Glomerular visceral epithelial cell (primary cell): ENCODE measurements around the gene TBC1D7.

Experiments
- DNase-seq: peaks from one replicate; pipeline ENCODE4 v3.0.0-alpha.2; 2016; ENCODE audit errors: extremely low spot score

TBC1D7 gene

DNA sequence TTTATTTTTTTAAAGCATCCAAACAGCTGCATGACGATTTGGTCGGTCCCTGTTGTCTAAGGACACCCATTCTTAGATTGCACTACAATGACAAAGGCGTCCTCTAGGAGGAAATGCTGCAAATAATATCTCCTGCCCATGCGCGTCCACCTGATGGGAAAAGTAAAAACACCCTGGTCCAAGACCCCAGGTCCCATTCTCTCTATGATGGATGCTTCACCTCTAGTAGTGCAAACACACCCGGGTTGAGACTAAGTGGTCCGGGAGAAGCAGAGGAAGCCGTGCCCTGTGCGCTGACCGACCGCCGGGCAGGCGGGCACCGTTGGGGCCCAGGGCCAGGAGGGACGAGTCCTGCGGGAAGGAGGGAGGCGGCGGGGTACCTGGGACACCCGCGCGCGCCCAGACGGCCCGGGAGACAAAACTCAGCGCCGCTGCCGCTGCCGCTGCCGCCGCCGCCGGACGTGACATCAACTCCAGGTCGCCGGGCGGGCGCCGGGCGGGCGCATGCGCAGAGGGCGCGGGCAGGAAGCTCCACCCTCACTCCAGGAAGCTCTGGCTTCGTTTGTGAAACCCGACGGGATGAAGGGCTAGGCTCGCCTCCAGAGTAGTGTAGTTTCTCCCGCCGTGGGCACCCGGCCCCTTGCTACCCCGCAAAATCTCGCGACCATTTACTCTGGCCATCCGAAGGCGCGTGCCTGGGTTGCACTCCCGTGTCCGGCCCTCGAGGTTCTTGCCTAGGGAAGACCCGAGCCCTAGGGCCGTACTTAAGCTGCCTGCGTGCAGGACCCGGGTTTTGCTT lies at the start of gene TBC1D7:
Gene TBC1D7, minus strand, starts transcription at position 462 of the 799 bp plus-strand sequence. CDS start 1,639 bp downstream, outside the sequence.
- peak; percentile 96 for DNase-seq

DNA sequence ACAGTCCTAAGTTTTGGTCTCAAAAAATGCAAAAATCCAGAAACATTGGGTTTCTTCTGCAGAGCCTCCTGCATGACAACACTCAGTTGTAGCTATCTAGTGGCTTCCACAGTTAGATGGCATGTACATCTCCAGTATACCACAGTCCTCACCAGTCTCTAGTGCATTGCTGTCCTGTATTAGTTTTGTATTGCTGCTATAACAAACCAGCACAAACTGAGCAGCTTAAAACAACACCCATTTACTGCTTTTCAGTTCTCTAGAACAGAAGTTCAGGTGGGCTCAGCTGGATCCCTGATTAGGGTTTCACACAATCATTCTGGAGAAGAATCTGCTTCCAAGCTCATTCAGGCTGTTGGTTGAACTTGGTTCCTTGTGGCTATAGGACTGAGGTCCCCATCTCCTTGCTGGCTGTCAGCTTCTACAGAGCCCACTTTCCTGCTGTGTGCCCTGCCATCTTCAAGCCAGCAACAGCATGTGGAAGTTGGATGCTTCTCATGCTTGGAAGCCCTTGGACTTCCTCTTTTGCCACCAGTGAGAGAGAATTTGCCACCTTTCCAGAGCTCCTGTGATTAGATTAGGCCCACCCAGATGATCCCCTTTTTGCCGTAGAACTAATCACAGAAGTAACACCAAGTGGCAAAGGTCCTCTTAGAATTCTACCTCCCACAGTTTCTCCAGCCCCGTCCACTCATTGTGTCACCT lies 48.9 kb upstream of the TBC1D7 start:
- no peak for DNase-seq

DNA sequence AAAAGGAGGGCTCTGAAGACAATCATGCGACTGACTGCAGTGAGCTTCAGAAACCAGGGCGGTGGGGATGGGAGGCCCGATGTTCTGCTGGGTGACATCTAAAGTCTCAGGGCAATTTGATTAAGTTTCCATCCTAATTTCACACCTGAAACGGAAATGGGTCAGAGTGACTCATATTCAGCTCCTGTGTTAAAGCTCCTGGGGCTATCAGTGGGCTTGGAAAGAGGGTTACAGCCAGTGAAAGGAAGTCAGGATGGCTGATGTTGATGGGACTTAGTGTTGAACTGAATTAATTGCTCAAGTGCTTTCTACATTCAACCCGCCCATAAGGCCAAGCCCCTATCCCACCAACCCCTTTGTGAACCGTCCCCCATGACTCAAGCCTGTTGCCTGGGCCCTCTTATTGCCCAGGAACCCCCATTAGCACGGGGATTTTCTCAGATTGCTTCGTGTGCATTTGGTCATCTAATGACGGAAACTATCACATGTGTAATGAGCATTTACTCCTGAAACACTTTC lies 47.1 kb upstream of the TBC1D7 start:
- no peak for DNase-seq

DNA sequence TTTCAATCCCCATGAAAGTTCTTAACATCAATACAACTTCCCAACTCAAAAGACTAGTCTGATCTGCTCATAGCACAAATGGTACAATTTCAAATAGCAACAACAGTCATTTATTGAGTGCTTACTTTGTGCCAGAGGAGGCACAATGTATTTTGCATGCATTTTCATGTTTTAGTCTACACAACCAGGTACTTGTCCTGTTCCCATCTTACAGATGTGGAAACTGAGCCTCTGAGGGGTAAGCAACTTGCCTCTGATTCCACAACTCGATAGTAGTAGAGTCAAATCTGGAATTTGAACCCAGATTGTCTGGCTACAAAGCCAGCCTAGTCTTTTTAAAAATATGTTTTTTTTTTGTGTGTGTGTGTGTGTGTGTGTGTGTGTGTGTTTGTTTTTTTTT lies 45.6 kb upstream of the TBC1D7 start:
- no peak for DNase-seq

DNA sequence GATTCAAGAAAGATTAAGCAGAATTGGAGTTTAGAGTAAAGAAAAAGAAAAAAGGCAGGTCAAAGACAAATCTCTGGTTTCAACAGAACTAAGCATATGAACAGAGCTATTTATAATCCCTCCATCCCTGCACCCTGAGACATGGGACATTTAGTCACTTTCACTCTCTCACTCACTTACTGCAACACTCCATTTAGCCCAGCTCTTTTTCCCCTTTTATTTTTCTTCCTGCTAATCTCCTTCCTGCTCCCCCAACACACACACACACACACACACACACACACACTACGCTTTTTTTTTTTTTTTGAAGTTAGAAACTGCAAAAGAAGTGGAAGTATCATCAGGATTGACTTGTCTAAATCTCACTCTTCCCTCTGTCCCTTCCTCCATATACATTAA lies 45.1 kb upstream of the TBC1D7 start:
- DNase-seq, result no peak

DNA sequence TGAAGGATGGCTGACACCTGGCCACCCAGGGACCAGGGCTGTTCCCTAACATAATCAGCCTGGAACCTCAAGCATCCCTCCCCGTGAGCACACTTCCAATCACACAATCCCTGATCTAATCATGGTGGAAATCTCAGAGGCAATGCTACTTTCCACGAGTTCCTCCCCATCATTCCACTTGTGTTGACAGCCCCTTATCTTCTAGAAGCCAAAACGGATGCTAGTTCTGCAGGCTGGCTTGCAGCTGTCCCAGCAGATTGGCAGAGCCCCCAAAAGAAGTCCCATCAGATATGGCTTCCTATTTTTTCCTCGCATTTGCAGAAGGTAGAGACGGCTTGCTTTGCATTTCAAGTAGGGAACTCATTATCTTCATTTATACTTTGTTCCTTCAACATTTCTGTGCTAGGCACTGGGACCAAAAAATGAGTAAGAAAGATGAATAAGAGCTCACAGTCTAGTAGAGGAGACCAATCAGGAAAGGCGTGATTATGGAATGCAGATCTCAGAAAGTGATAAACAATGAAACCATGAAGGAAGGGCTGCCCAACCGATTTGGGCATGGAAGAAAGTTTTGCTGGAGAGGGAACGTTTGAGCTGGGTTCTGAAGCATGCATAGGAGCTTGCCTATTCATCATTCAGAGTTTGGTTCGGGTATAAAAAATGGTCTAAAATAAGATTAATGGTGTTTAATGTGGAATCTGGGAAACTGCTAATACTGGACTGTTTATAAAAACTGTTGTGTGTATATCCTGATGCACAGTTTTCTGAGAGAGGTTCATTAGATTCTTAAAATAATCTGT lies 44.6 kb upstream of the TBC1D7 start:
- DNase-seq, result no peak

DNA sequence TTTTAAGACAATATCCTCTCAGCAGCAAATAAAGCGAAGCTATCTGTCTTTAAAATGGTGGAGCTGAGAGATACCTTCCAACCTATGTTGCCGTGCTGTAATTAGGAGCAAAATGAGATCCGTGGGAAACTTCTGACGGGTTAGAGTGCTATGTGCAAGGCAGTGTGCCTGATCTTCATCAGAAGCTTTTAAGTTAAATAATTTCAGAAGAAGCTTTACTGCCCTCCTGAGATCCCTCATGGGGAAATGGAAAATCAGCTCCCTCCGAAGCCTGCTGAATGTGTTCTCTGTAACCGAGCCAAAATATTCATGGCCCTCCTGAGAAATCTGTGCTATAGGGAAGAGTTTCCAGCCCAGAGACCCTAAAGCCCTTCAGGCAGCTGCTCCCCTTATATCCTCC lies 43.7 kb upstream of the TBC1D7 start:
- no peak for DNase-seq

DNA sequence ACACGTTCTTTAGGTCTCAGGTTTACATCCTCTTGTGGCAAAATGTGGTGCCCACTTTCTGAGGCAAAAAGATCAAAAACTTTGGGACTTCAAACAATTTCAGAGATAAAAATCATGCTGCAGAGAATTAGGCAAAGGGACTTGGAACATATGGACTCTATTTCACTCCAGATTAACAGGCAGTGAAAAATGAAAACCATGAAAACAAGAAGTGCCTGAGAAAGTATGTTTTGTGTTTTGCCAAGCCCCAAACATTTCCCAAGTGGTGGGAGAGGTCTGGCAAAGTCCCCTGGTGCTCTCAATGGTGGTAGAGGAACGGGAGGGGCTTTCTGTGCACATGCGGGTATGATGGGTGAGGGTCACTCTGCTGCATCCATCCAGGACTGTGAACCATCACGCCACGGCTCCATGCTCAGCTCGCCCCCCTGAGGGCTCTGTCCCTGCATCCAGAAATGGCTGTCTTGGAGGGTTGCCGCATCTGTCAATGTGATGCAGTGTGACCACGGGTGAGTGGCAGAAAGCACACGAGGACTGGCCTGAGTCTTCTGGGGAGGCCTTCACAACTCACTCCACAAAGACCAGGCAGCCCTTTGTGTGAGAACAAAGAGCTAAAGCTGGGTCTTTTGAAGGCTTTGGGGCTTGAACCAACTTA lies 43.2 kb upstream of the TBC1D7 start:
- no peak for DNase-seq

DNA sequence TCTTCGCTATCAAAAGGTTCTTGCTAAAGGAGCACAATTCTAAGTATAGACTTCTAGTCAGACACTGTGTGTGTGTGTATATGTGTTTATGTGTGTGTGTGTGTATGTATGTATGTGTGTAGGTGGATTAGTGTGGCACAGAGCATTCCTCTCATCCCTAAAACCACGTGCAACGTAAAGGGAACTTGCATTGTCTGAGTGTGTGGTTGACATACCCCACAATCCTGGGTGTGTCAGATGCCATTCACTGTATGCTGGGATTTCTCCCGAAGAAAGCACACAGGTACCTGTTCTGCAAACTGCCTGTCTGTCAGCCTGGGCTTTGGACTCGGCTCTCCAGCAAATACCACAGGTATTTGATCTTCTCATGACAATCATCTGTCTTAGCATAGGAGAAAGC lies 42.3 kb upstream of the TBC1D7 start:
- DNase-seq, result no peak

DNA sequence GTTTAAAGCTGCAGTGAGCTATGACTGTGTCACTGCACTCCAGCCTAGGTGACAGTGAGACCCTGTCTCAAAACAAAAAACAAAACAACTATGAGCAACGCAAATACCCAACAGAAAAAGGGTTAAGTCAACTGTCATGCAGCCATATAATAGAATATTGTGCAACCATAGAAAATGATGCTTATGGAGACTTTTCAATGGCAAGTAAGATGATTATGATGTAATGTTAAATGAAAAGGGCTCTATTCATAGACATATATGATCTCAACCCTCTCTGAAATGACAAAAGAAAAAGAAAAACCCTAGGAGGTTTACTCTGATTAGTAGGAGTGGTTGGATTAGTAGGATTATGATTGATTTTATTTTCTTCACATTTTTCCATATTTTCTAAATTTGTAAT lies 41.3 kb upstream of the TBC1D7 start:
- no peak for DNase-seq

DNA sequence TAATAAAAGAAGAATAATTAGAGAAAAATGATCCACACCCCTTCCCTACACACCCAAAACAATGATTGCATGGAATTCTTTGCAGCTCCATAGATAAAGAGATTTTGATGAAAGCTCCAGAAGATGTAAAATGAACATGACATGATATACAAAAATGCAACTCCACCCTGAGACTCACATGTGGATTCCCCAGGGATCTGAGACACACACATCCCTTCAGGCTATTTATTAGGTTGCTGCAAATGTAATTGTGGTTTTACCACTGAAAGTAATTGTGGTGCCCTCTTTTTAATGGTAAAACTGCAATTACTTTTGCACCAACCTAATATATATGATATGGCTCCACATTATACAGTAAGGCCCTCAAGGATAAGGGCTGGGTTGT lies 40.4 kb upstream of the TBC1D7 start:
- no peak for DNase-seq

DNA sequence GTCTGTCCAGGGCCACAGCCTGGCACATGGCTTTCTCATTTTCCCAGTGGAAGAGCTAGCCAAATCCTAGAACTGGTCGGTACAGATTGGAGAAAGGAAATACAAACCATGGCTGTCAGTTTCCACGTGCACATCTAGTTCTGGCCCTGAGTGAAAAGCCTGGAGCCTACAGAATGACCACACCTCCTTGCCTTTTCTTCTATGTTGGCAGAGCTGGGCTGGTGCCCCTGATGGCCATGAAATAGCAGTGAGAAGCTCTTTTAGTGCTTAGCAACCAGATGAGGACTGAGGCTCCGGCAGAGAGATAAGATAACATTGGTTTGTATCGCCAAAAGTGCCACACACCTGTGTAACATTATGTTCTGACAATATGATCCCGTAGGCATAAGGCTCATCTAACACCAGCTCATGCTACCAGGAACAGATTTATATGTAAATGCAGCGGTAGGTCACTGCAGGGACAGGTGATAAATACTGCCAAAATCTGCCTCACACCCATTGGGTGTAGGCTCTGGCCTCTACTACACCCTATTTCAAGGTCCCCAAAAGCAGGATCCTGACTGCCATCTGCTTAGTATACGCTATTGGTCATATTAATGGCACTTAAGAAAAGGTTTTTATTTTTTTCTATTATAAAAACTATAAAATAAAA lies 39.9 kb upstream of the TBC1D7 start:
- no peak for DNase-seq

DNA sequence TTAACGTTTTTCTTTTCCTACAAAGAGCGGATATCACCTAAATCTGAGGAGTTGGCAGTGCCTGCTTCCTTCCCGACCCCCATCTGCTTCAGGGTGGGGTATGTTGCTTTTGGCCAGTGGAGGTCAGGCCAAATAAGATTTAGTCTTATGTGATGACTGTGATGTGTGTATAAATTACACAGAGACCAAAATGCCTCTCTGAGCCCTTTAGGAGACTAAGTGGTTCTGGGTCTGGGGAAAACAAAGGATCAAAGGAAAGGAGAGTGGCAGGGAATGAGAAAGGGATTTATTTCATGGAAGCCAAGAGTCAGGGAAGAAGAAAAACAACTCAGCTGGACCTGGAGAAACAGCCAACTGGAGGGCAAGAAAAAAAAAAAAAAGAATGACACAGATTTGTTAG lies 39.1 kb upstream of the TBC1D7 start:
- no peak for DNase-seq

DNA sequence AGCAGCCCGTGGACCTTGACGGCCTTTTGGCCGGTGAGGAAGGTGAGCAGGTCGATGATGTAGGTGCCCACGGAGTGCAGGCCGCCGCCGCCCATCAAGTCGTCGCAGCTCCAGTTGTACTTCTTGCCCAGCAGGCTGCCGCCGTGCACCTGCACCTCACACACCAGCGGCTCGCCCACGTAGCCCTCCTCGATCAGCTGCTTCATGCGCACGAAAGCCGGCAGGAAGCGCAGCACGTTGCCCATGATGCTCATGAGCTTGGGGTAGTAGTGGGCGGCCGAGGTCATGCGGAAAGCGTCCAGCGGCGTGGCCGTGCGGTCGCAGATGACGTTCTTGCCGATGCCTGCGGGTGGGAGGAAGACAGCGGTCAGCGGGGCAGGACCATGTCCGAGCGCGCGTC lies 37.0 kb upstream of the TBC1D7 start:
- DNase-seq, result no peak

DNA sequence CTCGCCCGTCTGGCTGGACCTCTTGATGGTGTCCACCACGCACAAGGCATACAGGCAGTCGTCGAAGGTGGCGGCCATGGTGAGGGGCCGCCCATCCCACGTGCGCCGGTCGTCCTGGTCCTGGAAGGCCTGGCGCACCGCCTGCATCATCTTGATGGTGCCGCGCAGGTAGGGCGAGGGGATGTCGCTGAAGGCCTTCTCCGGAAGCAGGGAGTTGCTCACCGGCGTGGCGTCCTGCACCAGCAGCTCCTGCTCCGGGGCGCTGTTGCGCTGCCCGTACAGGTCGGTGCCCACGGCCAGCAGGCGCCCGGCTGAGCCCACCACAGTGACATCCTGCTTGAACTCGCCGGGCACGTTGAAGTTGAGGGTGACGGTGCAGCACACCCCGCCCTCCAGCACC lies 36.5 kb upstream of the TBC1D7 start:
- DNase-seq, result no peak

DNA sequence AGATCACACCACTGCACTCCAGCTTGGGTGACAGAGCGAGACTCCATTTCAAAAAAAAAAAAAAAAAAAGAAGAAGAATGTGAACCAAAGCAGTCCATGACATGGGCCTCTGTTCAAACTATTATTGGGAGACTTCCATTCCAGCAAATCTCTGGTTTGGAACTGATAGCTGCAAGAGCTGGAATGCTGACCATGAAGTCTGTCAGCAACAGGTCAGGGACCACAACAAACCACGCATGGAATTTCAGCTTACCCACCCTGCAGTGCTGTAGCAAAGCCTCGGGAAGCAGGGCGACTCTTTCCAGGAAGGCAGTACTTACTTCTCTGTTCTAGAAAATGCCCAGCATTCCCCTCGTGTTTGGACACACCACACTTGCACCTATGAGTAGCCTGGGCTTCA lies 34.1 kb upstream of the TBC1D7 start:
- DNase-seq, result peak; percentile 93

DNA sequence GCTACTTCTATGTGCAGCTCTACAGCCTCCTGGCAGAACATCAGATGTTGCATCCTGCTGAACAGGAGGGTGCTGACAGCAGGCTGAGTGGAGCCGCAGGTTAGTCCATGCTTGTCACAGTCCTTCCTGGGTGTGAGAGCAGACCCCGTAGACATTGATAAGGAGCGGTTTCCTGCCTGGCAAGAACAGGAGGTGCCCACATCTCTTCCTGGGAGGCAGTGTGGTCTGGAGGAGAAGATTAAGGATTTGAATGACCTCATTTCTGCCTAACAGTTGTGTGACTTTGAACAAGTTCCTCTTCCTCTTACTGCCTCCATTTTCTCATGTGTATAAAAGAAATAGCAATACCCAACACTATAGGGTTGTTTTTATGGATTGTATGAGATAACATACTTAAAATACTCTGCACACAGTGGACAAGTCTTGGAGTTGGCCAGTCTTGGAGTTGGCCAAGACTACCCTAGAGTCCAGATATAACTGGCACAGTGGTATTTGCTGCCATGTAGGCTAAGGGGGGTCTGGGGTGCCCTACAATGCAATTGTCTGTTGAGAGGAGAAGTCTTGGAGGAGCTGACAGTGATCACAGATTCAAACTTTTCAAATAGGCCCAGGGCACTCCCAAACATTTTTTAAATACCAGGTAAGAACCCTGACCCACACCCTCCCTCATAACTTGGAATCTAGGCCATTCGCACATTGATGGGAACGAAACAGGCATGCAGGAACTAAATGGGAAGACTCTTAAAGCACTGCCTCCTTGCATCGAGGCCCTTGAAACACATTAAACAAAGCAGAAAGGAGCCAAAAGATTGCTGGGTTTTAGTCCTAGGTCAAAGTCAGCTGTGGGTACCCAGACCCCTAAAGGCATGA lies 32.6 kb upstream of the TBC1D7 start:
- DNase-seq, result peak; percentile 82

DNA sequence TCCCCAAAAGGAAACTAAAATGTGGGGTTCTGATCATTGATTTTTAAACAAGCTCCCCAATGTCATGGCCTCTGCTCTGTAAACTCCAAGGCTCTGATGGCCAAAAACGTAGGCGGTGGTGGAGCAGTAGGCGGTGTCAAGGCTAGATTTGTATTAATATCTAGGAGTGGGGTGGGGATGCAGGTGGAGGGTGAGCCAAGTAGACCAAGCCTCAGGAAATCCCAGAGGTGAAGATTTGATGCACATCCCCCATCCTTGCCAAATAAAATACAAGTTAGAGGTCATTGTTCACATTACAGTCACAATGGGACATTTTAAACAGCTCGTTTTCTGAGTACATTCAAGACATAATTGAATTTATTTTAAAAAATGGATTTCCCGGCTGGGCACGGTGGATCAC lies 30.9 kb upstream of the TBC1D7 start:
- DNase-seq, result no peak

DNA sequence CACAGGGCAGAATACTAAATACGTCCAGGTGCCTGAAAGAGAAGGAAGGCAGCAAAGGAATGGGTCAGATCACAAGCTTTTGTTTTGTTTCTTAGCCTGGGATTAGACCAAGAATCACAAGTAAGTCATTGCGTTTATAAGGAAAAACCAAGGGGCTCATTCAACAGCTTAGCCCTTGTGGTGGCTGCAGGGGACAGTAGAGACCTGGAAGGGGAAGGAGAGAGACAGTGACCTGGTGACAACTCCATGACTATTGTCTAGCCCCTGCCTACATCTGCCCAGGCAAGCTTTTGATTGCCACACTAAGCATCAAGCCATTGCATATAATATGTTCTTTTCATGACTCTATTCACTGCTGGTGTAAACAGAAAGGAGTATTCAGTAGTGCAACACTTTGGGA lies 30.2 kb upstream of the TBC1D7 start:
- DNase-seq, result no peak

DNA sequence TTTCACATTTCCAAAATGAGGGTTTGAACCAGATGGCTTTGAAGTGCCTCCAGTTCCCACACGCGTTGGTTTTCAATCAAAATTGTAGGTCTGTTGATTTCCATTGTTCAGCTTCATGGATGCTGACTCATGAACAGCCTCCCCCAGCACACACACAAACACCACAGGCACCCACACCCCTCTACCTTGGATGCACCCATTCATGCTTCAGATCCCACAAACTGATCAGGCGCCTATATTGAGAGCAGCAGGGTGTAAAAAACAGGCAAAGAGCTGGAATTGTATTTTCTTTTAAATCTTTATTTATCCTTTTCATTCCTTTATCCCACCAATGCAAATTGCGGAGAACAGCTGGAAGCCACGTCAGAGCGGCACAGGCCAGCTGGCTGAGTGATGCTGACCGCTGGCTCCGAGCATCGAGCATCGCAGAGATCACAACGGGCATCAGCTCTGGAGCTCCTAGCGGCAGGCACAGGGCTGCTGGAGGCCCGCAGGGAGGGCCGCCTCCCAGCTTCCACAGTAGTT lies 29.3 kb upstream of the TBC1D7 start:
- peak; percentile 89 for DNase-seq
